AML-193 (cell line): ENCODE measurements around the gene PAGE2B.
"Not testable (repeated sequence)": the region's sequence is repeated elsewhere in the genome, so short reads cannot be mapped to it uniquely, and the experiment has no call there.

Experiments used
- DNase-seq, 2 experiments: peaks; one replicate each; lab custom pipeline; 2025; lab: John Stamatoyannopoulos, UW

Gene PAGE2B

DNA sequence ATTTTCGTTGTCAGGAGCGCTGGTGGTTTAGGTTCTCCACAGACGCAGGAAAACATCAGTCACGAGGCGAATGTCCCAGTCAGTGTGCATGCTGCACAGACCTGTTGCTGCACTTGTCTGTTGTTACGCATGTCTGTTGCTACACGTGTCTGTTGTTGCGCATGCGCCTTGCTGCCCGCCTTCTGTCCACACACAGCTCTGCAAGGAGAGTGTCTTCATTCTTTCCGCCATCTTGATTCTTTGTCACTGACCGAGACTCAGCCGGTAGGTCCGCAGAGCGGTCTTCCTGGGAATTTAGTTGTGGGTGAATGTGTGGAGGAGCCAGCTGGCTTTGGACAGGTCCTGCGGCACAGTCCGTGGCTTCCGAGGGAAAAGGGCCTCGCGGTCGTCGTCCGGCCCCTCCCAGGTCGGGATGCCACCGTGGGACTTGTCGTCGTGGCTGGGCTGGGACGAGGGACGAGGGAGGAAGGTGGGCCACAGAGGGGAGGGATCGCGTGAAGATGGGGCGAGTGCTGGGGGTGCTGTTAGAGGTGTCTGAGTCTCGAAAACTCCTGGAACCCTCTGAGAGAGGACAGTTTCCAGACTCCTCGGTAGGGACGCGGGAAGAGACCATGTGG lies at the start of gene PAGE2B:
Gene PAGE2B, plus strand, starts transcription at position 180 of the 617 bp plus-strand sequence. CDS start 1,012 bp downstream, outside the sequence.
- no peak for DNase-seq

DNA sequence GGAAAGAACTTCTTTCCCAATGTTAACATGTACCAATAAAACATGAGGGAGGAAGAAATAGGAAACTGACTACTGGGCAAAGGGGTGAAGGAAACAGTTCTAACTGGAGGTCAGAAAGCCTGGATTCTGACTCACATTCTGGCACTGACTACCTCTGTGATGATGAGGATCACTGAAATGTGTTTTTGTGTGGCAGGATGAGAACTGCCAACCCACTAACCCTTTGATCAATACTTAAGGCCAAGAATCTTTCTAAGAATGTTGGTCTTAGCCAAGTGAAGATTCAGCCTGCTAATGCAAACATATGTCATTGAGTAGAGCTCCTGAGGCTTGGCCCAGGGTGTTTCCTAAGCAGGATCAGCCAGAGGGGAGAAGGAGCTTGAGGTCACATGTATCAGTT lies 48.7 kb upstream of the PAGE2B start:
- no peak for DNase-seq

- DNase-seq, result no peak
These were observed 48.0 kb upstream of the PAGE2B start for GRCh38 chrX:55026840-55027239.

- no peak for DNase-seq
These were observed 46.8 kb upstream of the PAGE2B start for GRCh38 chrX:55028040-55028439.

DNA sequence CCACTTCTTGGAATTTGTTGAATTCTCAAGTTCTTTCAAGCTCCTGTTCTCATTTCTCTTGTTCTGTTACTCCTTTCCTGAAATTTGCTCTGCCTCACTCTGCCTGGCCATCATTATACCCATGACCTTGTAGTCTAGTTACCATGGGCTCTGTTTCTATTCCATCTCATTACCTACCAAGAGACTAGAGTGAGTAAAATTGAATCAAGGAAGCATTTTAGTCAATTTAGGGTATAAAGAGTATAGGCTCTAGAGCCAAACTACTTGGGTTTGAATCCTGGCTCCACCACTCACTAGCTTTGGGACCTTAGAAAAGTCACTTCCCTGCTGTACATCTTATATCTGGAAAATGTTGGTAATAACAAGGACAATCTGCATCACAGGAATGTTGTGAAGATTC lies 46.2 kb upstream of the PAGE2B start:
- no peak for DNase-seq

- DNase-seq, result no peak
These were observed 45.5 kb upstream of the PAGE2B start for GRCh38 chrX:55029291-55029690.

DNA sequence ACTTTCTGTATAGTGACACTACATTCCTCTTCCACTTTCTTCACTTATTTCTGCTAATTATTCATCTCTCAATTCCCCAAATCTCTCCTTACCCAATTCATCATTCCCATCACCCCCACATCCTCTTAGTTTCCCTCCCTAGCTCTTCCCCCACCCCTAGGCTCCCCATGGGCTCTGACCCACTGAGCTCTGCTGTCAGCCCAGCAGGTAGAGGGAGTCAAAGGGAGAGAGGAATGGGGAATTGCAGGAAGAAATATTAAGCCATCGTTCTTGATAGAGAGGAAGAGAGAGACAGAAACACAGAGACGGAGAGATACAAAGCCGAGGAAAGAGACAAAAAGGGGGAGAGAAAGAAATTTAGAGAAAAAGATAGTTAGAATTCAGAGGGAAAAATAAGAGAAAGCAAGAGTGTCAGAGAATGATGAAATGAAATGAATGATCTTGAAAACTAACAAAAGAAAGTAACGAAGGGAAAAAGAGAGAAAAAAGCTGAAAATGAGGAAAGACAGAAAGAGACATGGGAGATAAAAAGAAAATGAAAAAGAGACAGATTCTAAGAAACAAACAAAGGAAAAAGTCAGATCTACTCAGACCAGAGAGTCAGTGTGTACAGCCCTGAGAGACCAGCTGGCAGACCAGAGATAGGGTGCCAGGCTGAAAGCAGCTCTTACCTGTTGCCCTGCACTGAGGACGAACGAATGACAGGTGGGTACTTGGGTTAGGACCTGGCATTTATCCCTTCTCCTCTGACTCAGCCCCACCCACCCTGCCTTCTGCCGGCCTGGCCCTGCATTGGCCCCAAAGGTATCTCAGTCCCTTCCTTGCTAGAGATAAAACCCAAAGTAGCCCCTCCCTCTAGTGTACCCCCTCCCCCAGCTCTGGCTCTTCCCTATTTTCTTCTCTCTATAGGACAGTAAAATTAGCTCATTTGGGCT lies 44.3 kb upstream of the PAGE2B start, which contains the start of gene ALAS2:
Gene ALAS2, minus strand, starts transcription at position 707 of the 935 bp plus-strand sequence. CDS start 4,977 bp downstream, outside the sequence.
- no peak for DNase-seq

DNA sequence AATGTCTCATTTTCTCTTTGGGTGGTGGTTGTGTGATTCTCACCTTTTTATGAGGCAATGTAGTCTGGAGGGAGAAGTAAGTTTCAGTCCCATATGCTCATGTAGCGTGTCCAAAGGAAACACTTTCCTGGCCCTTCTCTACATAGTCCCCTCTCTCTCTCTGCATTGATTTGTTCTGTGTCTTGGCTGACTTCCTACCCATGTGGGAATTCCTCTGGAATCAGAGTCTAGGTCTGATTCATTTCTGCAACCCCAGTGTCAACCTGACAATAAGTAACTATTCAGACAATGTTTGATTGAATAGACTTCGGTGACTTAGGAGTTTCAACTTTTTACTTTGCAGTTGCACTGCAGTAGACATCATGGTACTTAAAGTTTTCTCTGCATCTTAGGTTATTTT lies 41.4 kb upstream of the PAGE2B start:
- no peak for DNase-seq

DNA sequence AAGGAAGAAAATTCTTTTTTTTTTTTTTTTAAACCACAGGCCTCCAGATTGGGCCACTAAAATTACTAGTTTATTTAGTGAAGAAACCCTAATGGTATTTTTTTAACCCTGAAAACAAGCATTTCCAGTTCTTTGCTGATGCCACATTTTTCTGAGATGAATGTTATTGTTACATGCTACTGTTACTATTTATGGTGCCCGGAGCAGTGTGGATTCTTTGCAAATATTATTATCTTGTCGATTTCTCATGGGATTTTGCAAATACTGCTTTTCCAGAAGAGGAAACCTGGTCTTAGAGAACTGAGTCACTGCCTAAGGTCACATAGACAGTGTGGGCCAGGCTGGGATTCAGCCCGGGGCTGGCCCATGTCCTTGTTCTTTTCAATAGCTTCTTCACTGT lies 35.4 kb upstream of the PAGE2B start:
- DNase-seq, result no peak

- DNase-seq, result no peak
These were observed 33.3 kb upstream of the PAGE2B start for GRCh38 chrX:55041514-55041913.

GRCh38 chrX:55050599-55050998 lies 24.2 kb upstream of the PAGE2B start:
- not testable (repeated sequence) for DNase-seq

DNA sequence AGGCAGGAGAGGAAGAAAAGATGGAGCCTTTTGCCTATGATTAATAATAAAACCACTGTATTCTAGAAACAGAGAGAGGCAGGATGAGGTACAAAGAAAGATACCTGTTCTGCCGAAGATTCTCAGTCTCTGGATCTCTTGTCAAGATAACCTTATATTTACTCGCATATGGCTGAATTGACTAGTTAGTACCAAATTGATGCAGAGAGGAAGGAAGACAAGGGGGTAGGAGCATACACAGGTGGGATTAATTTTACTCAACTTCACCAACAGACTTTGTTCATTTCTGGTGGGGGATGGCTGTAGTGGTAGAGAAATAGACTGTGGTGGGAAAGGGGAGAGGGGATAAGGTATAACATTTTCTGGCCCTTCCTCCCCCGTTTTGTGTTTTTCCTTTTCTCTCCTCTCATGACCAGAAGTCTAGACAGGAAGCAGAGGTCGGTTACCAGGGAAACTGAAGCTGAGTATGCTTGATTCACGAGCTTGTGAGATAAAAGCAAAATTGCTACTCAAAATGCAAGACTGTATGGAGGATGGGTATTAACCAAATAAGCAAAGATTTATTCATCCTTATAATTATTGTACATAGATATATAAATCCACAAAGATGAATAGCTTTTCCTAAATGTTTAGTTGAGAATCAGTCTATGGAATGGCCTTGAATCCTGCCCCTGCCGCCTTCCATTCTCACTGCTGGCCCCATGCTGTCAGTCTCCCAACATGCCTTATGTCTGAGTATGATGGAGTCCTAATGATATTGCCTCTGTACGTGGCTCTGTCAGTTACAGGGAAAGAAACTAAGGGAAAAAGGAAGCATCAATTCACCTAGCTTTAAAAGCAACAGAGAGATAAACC lies 17.8 kb upstream of the PAGE2B start:
- no peak for DNase-seq

- peak; percentile 3 to 27 for DNase-seq
These were observed 17.1 kb upstream of the PAGE2B start for GRCh38 chrX:55057675-55058249.

GRCh38 chrX:55067180-55067579 lies 7.7 kb upstream of the PAGE2B start:
- DNase-seq, result not testable (repeated sequence)

DNA sequence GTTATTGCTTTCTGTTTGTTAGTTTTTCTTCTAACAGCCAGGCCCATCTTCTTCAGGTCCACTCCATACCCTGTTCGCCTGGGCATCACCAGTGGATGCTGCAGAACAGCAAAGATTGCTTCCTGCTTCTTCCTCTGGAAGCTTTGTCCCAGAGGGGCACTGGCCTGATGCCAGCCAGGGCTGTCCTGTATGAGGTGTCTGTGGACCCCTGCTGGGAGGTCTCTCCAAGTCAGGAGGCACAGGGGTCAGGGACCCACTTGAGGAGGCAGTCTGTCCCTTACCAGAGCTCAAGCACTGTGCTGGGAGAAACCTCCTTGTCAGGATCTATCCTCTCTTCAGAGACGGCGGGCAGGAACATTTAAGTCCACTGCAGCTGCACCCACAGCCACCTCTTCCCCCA lies 2.5 kb upstream of the PAGE2B start:
- DNase-seq, result no peak

DNA sequence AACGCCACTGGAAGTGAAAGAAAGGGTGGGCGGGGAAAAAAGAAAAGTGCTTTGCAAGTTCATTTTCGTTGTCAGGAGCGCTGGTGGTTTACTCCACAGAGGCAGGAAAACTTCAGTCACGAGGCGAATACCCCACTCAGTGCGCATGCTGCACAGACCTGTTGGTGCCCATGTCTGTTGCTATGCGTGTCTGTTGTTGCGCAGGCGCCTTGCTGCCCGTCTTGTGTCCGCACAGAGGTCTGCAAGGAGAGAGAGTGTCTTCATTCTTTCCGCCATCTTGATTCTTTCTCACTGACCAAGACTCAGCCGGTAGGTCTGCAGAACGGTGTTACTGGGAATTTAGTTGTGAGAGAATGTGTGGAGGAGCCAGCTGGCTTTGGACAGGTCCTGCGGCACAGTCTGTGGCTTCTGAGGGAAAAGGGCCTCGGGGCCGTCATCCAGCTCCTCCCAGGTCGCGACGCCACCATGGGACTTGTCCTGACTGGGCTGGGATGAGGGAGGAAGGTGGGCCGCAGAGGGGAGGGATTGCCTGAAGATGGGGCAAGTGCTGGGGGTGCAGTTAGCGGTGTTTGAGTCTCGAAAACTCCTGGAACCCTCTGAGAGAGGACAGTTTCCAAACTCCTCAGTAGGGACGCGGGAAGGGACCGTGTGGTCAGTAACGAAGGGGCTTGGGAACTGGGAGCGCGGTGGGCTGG lies 14.1 kb downstream of the PAGE2B start, which contains the start of gene PAGE2:
Gene PAGE2, plus strand, starts transcription at position 224 of the 695 bp plus-strand sequence. CDS start 1,003 bp downstream, outside the sequence.
- DNase-seq, result no peak

DNA sequence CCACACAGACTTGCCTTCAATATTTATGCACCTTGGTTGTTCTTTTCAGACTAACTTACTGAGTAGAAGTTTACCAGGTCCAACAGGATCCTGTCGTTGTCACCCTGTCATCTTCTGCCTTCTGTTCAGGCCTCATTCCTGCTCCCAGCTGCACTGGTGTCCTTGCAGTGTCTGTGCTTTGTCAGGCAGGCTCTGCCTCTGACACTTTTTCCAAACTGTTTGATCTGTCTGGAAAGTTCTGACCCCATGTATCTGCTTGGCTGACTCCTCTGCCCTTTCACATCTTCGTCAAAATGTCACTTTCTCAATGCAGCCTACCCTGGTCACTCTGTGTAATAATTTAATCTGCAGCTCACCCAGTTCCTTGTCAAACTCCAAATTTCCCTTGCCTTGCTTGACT lies 23.9 kb downstream of the PAGE2B start:
- DNase-seq, result no peak

DNA sequence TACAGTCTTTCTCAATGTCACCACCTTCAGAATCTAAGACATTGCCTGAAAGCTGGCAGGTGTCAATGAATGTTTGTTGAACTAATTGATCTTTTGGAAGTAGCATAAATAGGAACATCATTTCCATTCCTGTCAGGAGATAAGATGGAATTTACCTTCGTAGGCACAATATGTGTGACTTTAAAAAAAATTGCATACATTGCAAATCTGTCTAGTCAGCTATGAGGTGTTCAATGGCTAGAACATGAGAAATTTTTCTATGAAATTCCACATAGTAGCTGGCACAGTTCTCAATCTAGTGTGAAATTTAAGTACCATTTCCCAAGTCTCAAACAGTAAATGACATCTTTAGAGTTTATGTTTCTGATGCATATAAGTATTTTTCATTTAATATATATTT lies 24.3 kb downstream of the PAGE2B start:
- DNase-seq, result no peak

DNA sequence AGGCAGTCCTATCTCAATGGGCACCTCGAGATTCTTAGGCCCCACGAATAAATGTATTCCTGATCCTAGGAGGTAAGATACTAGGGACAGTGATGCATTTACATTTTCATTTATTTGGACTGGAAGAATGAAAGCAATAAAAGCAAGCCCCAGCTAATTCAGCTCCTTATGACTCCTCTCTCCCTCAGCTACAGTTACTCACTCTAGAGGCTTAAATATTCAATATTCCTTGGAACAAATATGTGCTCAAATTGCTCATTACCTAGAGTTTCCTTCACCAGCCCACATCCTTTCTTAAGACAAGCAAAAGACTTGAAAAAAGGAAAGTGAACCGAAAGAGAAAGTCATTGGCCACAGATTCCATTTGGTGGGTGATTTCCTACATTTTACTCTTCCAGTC lies 27.9 kb downstream of the PAGE2B start:
- no peak for DNase-seq

GRCh38 chrX:55107262-55107661 lies 32.4 kb downstream of the PAGE2B start:
- no peak for DNase-seq

DNA sequence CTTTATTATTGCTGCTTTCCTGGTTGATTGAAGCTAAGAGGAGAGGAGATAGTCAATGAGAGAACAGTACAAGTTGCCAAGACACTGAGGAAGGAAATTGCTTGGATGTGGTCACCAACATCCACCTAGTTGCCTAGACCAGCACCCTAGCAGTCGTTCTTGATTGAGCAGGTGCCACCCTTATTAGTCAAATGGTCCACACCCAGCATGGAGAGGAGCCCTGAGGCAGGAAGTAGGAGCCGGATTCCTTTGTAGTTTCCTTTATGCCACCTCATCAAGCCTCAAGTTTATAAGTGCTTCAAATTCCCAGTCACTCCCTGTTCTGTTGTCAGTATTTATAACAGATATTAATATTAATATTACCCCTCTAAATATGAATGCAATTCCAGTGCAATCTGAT lies 33.1 kb downstream of the PAGE2B start:
- no peak for DNase-seq
